ENCODE results near the gene RBSN. TPM values are rescaled to one million over a fixed set of nuclear protein-coding genes. Genes with fewer than 3 reads are reported as not detected.
A peak's percentile ranks its signal among the peaks of the same experiment; 100 is the strongest.

The RBSN gene
- total RNA-seq, 2 experiments from 2014 or later: 13.5 to 15.0 TPM

DNA sequence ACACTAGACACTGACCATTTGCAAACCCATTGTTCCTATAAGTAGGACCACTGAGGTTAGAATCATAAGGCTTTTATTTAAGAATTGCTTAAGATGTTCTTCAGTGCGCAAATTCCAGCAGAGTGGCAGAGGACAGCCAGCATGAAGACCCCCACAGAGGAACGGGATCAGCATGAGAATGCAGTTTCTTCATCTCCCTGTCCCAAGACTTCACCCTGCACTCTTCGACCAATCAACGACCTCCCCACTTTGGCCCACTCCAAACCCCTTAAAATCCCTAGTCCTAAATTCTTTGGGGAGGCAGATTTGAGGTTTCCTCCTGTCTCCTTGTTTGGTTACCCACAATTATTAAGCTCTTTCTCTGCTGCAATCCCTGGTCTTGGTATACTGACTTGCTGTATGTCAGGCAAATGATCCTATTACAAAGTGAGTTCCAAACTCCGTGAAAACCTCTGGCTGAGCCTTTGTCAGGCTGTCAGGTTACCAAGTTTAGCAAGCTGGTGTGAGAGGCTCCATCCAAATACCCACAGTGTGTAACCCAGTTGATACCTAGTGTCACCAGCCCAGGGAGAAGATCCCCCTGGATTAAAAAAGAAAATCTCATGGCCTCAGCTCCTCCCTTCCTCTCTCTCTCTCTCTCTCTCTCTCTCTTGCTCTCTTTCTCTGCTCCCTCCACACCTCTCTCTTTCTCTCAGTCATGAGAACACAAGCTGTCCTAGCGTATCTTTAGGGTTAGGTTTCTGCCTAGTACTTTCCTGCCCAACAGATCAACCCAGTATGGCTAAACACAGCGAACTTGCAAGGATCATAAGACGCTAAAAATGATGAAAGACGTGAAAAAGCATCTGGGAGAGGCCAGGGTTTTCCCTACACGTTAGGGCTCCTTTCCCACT, 15.8 kb upstream of the RBSN start:
- Mint-ChIP-seq H3K4me3 (no peak overlapping the region), H3K27me3 (no peaks in the 10 kb centered on the region), H3K4me1 (peaks cover 3% of the 10 kb centered on the region), H3K27ac (no peak overlapping the region), H3K36me3 (ENCODE audit: low read depth) (no peaks in the 10 kb centered on the region), H3K9me3 (ENCODE audit: low read depth) (no peaks in the 10 kb centered on the region)
- POLR2A ChIA-PET: no interaction called here
- CTCF ChIA-PET: interaction anchor here (0.6 to 1.2 kb wide), 2 partner anchors 32 to 81 kb away, joined by 3 read pairs; no protein-coding TSS in a partner anchor
- intact Hi-C loops (cut with DNase I, micrococcal nuclease): loop anchor here in 1 of 2 experiments (5.0 kb wide), 1 partner anchor 153 kb away; no protein-coding TSS in a partner anchor
- no peak for ATAC-seq
- DNase-seq: no peak

- no peak for ATAC-seq
- Mint-ChIP-seq H3K9me3 (ENCODE audit: low read depth) (no peaks in the 10 kb centered on the region), H3K4me3 (no peak overlapping the region), H3K36me3 (ENCODE audit: low read depth) (no peaks in the 10 kb centered on the region), H3K27me3 (no peaks in the 10 kb centered on the region), H3K4me1 (peaks cover 3% of the 10 kb centered on the region), H3K27ac (no peak overlapping the region)
- no peak for DNase-seq
- ChIA-PET POLR2A (interaction anchor here (0.6 kb wide), 1 partner anchor 248 kb away, joined by 7 read pairs; no protein-coding TSS in a partner anchor), CTCF (interaction anchor here (0.6 kb wide), 1 partner anchor 84 kb away, joined by 3 read pairs; no protein-coding TSS in a partner anchor)
- intact Hi-C loops (cut with DNase I, micrococcal nuclease): no loop called here
Observed at GRCh38 chr3:15113884-15114283, 14.9 kb upstream of the RBSN start.

DNA sequence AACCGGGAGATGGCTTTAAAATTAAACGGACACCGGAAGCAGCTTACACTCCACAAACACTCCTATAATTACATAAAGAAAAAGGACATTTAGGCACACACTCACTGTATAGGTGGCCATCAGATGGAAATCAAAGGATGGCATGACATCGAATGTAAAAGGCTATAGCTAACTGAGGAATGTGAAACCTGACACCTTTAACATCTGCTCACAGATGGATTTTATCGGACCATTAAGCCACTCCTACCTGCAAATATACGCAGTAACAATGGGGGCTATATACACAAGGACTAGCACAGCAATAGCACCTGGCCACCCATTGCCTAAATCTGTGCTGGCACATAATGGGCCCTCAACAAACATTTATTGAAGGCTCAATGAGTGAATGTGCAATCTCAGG, 14.5 kb upstream of the RBSN start:
- intact Hi-C loops (cut with DNase I, micrococcal nuclease): no loop called here
- Mint-ChIP-seq H3K36me3 (ENCODE audit: low read depth) (no peaks in the 10 kb centered on the region), H3K9me3 (ENCODE audit: low read depth) (no peaks in the 10 kb centered on the region), H3K4me1 (peaks cover under 1% of the 10 kb centered on the region), H3K4me3 (no peak overlapping the region), H3K27ac (no peak overlapping the region), H3K27me3 (no peaks in the 10 kb centered on the region)
- DNase-seq: no peak
- ChIA-PET CTCF (interaction anchor here (0.6 to 1.4 kb wide), 3 partner anchors 9 to 91 kb away, joined by 3 to 5 read pairs (median 4); no protein-coding TSS in a partner anchor), POLR2A (interaction anchor here (0.6 kb wide), 1 partner anchor 248 kb away, joined by 7 read pairs; no protein-coding TSS in a partner anchor)
- no peak for ATAC-seq

DNA sequence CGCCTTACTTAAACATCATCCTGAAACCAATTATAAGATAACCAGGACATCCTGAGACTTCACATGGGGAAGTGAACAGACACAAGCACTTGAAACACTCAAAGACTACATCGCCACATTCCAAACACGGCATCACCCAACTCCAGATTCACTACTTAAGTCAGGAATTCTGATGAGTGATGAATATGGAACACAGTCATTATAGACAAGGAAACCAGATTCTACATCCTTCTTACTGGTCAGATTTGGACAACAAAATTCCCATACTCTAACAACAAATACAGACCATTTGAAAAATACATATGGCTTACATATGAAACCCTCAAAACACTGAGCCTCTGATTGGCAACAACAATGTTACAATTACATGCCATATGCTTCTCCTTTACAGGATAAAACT, 13.1 kb upstream of the RBSN start:
- intact Hi-C loops (cut with DNase I, micrococcal nuclease): no loop called here
- Mint-ChIP-seq H3K4me1 (no peaks in the 10 kb centered on the region), H3K4me3 (no peak overlapping the region), H3K27ac (no peak overlapping the region), H3K27me3 (peaks cover 3% of the 10 kb centered on the region), H3K36me3 (ENCODE audit: low read depth) (no peaks in the 10 kb centered on the region), H3K9me3 (ENCODE audit: low read depth) (no peaks in the 10 kb centered on the region)
- ATAC-seq (no peak), DNase-seq (no peak)
- ChIA-PET POLR2A (no interaction called here), CTCF (no interaction called here)

- Mint-ChIP-seq H3K27me3 (peaks cover 3% of the 10 kb centered on the region), H3K27ac (no peak overlapping the region), H3K9me3 (ENCODE audit: low read depth) (no peaks in the 10 kb centered on the region), H3K36me3 (ENCODE audit: low read depth) (no peaks in the 10 kb centered on the region), H3K4me3 (no peak overlapping the region), H3K4me1 (no peaks in the 10 kb centered on the region)
- ATAC-seq (no peak), DNase-seq (no peak)
- ChIA-PET POLR2A (no interaction called here), CTCF (interaction anchor here (0.7 to 3.1 kb wide), 6 partner anchors 8 to 96 kb away, joined by 3 to 40 read pairs (median 4); partner anchors contain the start of gene CAPN7)
- intact Hi-C loops (cut with DNase I, micrococcal nuclease): no loop called here
Observed at GRCh38 chr3:15110206-15110605, 11.3 kb upstream of the RBSN start.

DNA sequence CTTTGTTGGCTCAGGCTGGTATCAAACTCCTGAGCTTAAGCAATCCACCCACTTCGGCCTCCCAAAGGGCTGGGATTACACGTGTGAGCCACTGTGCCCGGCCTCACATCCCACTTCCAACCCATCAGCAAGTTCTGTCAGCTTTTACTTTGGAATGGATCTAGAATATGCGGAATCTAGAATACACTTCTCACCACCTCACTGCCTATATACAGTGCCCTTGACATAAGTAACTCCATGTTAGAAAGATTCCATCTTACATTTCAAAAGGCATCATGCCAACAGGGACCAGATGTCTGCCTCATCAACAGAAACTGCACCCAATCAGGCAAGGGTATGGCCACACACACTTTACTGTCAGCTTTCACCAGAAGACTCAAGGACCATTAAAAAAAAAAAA, 9.9 kb upstream of the RBSN start:
- no peak overlapping the region for H3K27ac Mint-ChIP-seq
- no peaks in the 10 kb centered on the region for H3K4me1 Mint-ChIP-seq
- ChIA-PET POLR2A (no interaction called here), CTCF (interaction anchor here (0.7 to 3.1 kb wide), 20 partner anchors 10 to 296 kb away, joined by 3 to 40 read pairs (median 4); partner anchors contain the start of genes CAPN7, MRPS25 and RBSN)
- no peak overlapping the region for H3K4me3 Mint-ChIP-seq
- H3K9me3 Mint-ChIP-seq (ENCODE audit: low read depth): no peaks in the 10 kb centered on the region
- intact Hi-C loops (cut with DNase I, micrococcal nuclease): loop anchor here (2.0 to 10.0 kb wide), 6 partner anchors 98 to 448 kb away; partner anchors contain the start of gene CAPN7 (in 1 of the 2)
- H3K36me3 Mint-ChIP-seq (ENCODE audit: low read depth): no peaks in the 10 kb centered on the region
- ATAC-seq (no peak), DNase-seq (no peak)
- H3K27me3 Mint-ChIP-seq: peaks cover 3% of the 10 kb centered on the region

DNA sequence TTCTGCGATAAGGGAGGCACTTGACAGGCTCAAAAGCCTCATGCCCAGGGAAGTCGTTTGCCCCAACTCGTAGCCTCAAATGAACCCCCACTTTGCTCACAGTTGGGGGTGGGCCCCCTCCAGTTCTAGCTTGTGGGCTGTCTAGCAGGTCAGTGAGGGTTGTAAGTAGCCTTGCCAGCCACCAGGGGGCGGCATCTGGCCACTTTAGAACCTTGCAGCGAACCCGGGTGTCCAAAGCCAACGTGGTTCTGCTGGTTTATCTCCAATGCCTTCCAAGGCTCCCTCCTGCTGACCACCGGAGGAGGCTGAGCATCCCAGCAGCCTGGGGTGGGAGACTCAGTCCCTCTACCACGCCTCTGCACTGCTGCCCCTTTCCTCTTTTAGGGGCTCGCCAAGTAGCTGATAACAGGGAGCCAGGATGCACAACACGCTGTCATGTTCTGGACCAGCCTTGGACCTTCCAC, 9.2 kb upstream of the RBSN start:
- no peak overlapping the region for H3K4me3 Mint-ChIP-seq
- no peaks in the 10 kb centered on the region for H3K9me3 Mint-ChIP-seq (ENCODE audit: low read depth)
- peaks cover 3% of the 10 kb centered on the region for H3K27me3 Mint-ChIP-seq
- H3K36me3 Mint-ChIP-seq (ENCODE audit: low read depth): no peaks in the 10 kb centered on the region
- intact Hi-C loops (cut with DNase I, micrococcal nuclease): loop anchor here (2.0 to 10.0 kb wide), 6 partner anchors 99 to 449 kb away; partner anchors contain the start of gene CAPN7 (in 1 of the 2)
- ChIA-PET POLR2A (interaction anchor here (0.5 kb wide), 1 partner anchor 304 kb away, joined by 3 read pairs; no protein-coding TSS in a partner anchor), CTCF (interaction anchor here (0.6 to 3.1 kb wide), 25 partner anchors 9 to 303 kb away, joined by 3 to 40 read pairs (median 4); partner anchors contain the start of genes CAPN7 and RBSN)
- ATAC-seq (peak; percentile 96), DNase-seq (peak; percentile 86)
- no peaks in the 10 kb centered on the region for H3K4me1 Mint-ChIP-seq
- no peak overlapping the region for H3K27ac Mint-ChIP-seq

- POLR2A ChIA-PET: interaction anchor here (0.5 kb wide), 1 partner anchor 305 kb away, joined by 3 read pairs; no protein-coding TSS in a partner anchor
- intact Hi-C loops (cut with DNase I, micrococcal nuclease): loop anchor here (5.0 to 10.0 kb wide), 4 partner anchors 160 to 450 kb away; no protein-coding TSS in a partner anchor
- H3K27ac Mint-ChIP-seq: no peak overlapping the region
- H3K36me3 Mint-ChIP-seq (ENCODE audit: low read depth): no peaks in the 10 kb centered on the region
- DNase-seq (no peak), ATAC-seq (no peak)
- H3K4me3 Mint-ChIP-seq: no peak overlapping the region
- no peaks in the 10 kb centered on the region for H3K9me3 Mint-ChIP-seq (ENCODE audit: low read depth)
- H3K27me3 Mint-ChIP-seq: peaks cover 3% of the 10 kb centered on the region
- CTCF ChIA-PET: interaction anchor here (0.6 to 3.1 kb wide), 19 partner anchors 8 to 304 kb away, joined by 3 to 40 read pairs (median 4); partner anchors contain the start of genes CAPN7 and RBSN
- no peaks in the 10 kb centered on the region for H3K4me1 Mint-ChIP-seq
Observed at GRCh38 chr3:15107075-15107947, 8.4 kb upstream of the RBSN start.

DNA sequence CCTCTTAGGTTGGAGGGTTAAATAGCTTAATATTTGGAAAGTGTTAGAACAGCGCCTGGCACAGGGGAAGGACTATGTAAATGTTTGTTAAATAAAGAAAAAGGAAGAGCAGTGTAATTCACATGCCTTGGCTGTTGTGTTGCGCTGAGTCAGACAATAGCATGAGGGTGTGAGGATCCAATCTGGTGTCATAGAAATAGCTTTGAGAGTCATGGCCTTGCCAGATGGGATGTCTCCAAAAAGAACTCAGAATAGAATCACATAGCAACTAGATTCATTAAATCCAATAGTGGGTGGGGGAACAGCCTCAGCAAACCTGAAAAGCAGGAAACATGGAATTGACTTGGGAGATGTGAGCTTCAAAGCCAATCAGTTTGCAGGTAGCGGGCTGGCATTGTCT, 3.9 kb upstream of the RBSN start:
- CTCF ChIA-PET: interaction anchor here (0.7 to 1.0 kb wide), 3 partner anchors 9 to 101 kb away, joined by 3 to 4 read pairs (median 3); no protein-coding TSS in a partner anchor
- Mint-ChIP-seq H3K4me1 (peaks cover 13% of the 10 kb centered on the region), H3K27me3 (peaks cover 4% of the 10 kb centered on the region), H3K4me3 (no peak overlapping the region), H3K9me3 (ENCODE audit: low read depth) (no peaks in the 10 kb centered on the region), H3K36me3 (ENCODE audit: low read depth) (peaks cover 4% of the 10 kb centered on the region), H3K27ac (no peak overlapping the region)
- intact Hi-C loops (cut with DNase I, micrococcal nuclease): loop anchor here in 1 of 2 experiments (10.0 kb wide), 1 partner anchor 452 kb away; no protein-coding TSS in a partner anchor
- ATAC-seq (no peak), DNase-seq (no peak)
- POLR2A ChIA-PET: no interaction called here

GRCh38 chr3:15102256-15102655, 3.3 kb upstream of the RBSN start:
- H3K36me3 Mint-ChIP-seq (ENCODE audit: low read depth): peaks cover 7% of the 10 kb centered on the region
- intact Hi-C loops (cut with DNase I, micrococcal nuclease): loop anchor here in 1 of 2 experiments (10.0 kb wide), 1 partner anchor 453 kb away; no protein-coding TSS in a partner anchor

More at GRCh38 chr3:15102256-15102655, 3.3 kb upstream of the RBSN start:
- H3K4me1 Mint-ChIP-seq: peaks cover 18% of the 10 kb centered on the region
- ATAC-seq (no peak), DNase-seq (no peak)
- H3K9me3 Mint-ChIP-seq (ENCODE audit: low read depth): no peaks in the 10 kb centered on the region
- POLR2A ChIA-PET: no interaction called here
- peaks cover 2% of the 10 kb centered on the region for H3K27me3 Mint-ChIP-seq
- no peak overlapping the region for H3K27ac Mint-ChIP-seq
- CTCF ChIA-PET: interaction anchor here (0.7 to 1.0 kb wide), 2 partner anchors 19 to 101 kb away, joined by 3 to 4 read pairs; no protein-coding TSS in a partner anchor
- no peak overlapping the region for H3K4me3 Mint-ChIP-seq
